Activated naive CD8-positive, alpha-beta T cell treated with anti-CD3 and anti-CD28 coated beads for 36 hours (primary cell): ENCODE results near the gene ENTHD1. TPM values are rescaled to one million over a fixed set of nuclear protein-coding genes. Genes with fewer than 3 reads are reported as not detected.
A peak's percentile ranks its signal among the peaks of the same experiment; 100 is the strongest.
"Not testable (repeated sequence)": the region's sequence is repeated elsewhere in the genome, so short reads cannot be mapped to it uniquely, and the experiment has no call there.

Experiments used
- DNase-seq: peaks from one replicate; pipeline ENCODE4 v3.0.0; 2021
- H3K27ac Mint-ChIP-seq: one replicate; pipeline ENCODE4 v1.8.0; 2022; ENCODE audit warnings: mild to moderate bottlenecking, moderate library complexity, mixed read lengths
- H3K27me3 Mint-ChIP-seq: one replicate; pipeline ENCODE4 v1.8.0; 2022; ENCODE audit warnings: mild to moderate bottlenecking, mixed read lengths
- H3K36me3 Mint-ChIP-seq: one replicate; pipeline ENCODE4 v1.8.0; 2021; ENCODE audit warnings: mild to moderate bottlenecking, mixed read lengths
- H3K4me1 Mint-ChIP-seq: one replicate; pipeline ENCODE4 v1.8.0; 2021; ENCODE audit warnings: mixed read lengths
- H3K4me3 Mint-ChIP-seq: one replicate; pipeline ENCODE4 v1.8.0; 2022; ENCODE audit warnings: mild to moderate bottlenecking, moderate library complexity, mixed read lengths
- H3K9me3 Mint-ChIP-seq: one replicate; pipeline ENCODE4 v1.8.0; 2022; ENCODE audit warnings: mixed read lengths
- total RNA-seq, 2 experiments: library from RNA; stranded (reverse); gene quantifications; one replicate each; pipeline ENCODE4 v1.2.3, GENCODE V29; 2021

Gene ENTHD1
- total RNA-seq, 2 experiments from 2014 or later = 0.20 to 0.39 TPM

DNA sequence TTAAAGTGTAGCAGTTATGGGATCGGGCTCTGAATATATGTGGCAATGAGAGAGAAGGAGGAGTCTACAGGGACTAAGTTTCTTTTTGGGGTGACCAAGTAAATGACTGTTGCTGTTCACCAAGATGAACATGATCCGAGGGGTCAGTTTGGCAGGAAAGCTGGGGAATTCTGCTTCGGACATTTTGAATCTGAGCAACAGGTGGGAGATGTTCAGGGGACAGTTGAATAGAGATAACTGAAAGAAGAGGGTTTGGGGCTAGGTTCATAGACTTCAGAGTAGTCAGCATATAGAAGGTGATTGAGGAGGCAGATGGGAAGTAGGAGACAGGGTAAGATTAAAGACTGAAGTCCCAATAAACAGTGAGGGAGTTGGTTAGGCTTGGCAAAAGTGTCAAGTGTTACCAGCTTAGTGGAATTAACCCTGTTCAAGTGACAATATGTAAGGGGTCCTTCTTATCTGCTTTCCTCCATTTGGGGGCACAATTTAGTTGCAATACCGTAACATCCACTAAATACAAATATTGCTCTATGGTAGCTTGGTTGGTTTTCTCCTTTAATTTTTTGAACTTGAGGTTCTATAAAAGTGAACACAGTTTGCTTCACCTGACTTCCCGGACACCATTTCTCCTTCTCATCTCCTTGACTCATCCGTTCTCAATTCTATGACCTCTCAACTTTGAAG, 2.9 kb upstream of the ENTHD1 start:
- Mint-ChIP-seq H3K27me3 (no peaks in the 10 kb centered on the region), H3K4me1 (peaks cover 30% of the 10 kb centered on the region), H3K9me3 (no peaks in the 10 kb centered on the region), H3K4me3 (no peak overlapping the region), H3K27ac (no peak overlapping the region), H3K36me3 (peaks cover 3% of the 10 kb centered on the region)
- DNase-seq = no peak

DNA sequence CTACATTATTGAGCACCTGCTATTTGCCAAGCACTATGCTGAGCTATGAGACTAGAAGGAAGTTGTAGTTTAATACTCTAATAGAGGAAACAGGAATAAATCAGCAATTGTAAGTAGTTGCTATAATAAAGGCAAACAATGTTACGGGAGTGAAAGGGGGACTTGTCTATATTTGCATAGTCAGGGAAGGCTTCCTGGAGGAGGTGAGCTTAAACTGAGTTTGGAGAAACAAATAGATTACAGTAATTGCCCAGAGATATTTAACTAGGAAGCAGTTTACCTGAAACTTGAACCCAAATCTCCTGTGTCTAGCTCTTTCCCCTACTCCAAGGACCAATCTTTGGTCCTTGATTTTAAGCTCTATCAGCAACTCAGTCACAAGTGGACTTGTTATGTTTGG, 2.1 kb upstream of the ENTHD1 start:
- Mint-ChIP-seq H3K27me3 (no peaks in the 10 kb centered on the region), H3K36me3 (peaks cover 3% of the 10 kb centered on the region), H3K9me3 (no peaks in the 10 kb centered on the region), H3K4me3 (no peak overlapping the region), H3K27ac (no peak overlapping the region), H3K4me1 (peaks cover 27% of the 10 kb centered on the region)
- no peak for DNase-seq

DNA sequence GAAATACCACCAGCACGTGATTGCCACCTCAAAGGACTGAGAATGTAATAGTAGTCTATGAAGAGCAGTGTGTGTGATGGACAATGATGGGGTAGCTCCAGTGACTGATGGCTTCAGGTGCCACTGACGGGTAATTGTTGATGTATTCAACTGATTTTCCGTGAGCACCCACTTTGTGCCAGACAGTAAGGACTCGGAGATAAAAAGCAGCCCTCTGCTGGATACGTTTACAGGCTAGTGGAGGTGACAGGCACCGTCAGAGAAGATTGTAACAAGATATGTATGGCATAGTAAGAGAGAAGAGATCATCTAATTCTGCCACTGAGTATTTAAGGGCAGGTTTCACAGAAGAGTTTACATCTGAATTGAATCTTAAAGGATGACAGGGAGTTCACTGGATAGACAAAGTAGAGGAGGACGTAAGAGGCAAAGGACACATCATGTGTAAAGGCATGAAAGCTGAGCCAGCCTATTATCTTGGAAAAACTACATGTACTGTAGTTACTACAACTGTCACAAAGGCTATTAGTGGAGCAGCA, 1.1 kb upstream of the ENTHD1 start:
- no peak overlapping the region for H3K27ac Mint-ChIP-seq
- H3K4me3 Mint-ChIP-seq = no peak overlapping the region

DNA sequence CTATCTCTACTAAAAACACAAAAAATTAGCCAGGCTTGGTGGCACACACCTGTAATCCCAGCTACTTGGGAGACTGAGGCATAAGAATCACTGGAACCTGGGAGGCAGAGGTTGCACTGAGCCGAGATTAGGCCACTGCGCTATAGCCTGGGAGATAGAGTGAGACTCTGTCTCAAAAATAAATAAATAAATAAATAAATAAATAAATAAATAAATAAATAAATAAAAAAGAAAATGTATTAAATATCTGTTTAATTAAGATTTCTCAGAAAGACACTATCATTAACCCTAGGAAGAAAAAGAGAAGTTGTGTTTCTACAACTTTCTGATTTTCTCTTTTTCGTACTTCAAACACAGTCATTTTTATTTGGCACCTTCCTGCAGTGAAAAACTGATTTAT, 3.6 kb downstream of the ENTHD1 start:
- H3K27ac Mint-ChIP-seq, H3K36me3 Mint-ChIP-seq, H3K27me3 Mint-ChIP-seq, DNase-seq, H3K4me3 Mint-ChIP-seq, H3K9me3 Mint-ChIP-seq: not testable (repeated sequence)
- H3K4me1 Mint-ChIP-seq = peaks cover 10% of the 10 kb centered on the region

More for the DNA sequence above, 1.1 kb upstream of the ENTHD1 start:
- Mint-ChIP-seq H3K4me1 (peaks cover 19% of the 10 kb centered on the region), H3K36me3 (peaks cover 3% of the 10 kb centered on the region), H3K27me3 (no peaks in the 10 kb centered on the region), H3K9me3 (no peaks in the 10 kb centered on the region)
- no peak for DNase-seq

DNA sequence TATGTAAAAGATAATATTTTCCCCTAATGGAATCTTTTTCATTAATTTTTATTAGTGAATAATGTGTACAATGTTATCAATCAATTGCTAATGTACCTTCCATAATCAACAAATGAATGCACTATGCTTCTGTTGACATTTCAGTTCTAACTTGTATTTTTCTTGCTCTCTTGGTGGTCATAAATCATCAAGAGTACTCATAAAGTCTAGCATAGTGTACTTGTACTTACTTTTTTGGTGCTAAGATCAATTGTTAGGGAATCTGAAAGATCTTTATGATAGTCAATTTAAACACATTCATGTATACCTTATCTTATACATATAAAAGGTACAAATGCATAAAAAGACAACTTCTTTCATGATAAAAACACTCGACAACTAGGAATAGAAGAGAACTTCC, 10.5 kb downstream of the ENTHD1 start:
- Mint-ChIP-seq H3K4me1 (peaks cover 7% of the 10 kb centered on the region), H3K27ac (no peak overlapping the region), H3K4me3 (no peak overlapping the region), H3K27me3 (peaks cover 5% of the 10 kb centered on the region), H3K9me3 (no peaks in the 10 kb centered on the region), H3K36me3 (no peaks in the 10 kb centered on the region)
- no peak for DNase-seq

DNA sequence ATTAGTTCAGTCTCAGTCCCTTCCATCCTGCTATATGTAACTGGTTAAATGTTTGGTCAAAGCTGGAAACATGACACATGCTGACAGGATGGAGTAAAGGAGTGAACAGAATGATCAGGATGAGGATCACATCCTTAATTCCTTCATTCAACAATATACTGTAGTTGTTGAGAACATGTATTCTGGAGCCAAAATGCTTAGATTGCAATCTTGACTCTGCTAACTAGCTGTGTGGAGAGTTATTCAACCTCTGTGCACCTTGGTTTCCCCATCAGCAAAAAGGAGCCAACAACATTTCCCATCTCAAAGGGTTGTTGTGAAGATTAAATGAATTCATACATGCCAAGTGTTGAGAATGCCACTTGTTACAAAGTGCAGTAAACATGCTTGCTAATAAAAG, 12.8 kb downstream of the ENTHD1 start:
- Mint-ChIP-seq H3K9me3 (no peaks in the 10 kb centered on the region), H3K27me3 (peaks cover 5% of the 10 kb centered on the region), H3K36me3 (no peaks in the 10 kb centered on the region), H3K4me3 (no peak overlapping the region), H3K27ac (no peak overlapping the region), H3K4me1 (peaks cover 13% of the 10 kb centered on the region)
- DNase-seq = no peak

DNA sequence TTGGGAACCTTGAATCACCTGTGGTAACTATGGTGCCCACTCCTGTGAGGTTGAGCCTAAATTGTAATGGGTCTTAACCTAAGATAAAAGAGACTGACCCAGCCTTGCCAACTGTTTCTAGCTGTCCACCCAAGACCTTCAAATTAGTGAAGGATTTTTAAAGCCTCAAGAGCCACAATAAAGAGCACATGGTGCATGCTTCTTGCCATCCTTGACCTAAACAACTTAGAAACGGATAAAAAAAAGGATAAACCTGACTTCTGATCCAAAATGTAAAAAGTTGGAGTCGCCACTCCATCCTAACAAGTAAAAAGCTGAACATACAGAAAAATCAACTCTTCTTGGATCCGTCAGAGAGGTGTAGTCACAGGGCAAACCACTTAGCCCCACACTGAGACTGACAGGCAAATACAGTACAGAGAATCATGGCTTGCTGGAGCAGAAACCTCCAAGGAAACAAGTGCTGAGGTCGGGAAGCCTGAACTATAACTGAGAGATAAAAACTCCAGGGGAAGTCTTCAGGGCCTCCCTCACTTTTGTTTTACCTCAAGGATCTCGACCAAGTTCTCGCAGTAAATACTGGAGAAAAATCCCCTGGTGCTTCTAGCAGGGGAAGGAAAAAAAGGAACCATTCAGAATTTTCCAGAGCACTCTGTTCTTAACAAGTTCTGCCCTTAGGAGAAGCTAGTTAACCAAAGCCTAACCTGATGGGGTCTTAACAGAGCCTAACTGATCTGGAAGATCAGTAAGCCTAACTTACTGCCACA, 16.3 kb downstream of the ENTHD1 start:
- Mint-ChIP-seq H3K9me3 (peaks cover 3% of the 10 kb centered on the region), H3K4me3 (no peak overlapping the region), H3K36me3 (no peaks in the 10 kb centered on the region), H3K4me1 (peaks cover 27% of the 10 kb centered on the region), H3K27me3 (no peaks in the 10 kb centered on the region), H3K27ac (no peak overlapping the region)
- DNase-seq = no peak

DNA sequence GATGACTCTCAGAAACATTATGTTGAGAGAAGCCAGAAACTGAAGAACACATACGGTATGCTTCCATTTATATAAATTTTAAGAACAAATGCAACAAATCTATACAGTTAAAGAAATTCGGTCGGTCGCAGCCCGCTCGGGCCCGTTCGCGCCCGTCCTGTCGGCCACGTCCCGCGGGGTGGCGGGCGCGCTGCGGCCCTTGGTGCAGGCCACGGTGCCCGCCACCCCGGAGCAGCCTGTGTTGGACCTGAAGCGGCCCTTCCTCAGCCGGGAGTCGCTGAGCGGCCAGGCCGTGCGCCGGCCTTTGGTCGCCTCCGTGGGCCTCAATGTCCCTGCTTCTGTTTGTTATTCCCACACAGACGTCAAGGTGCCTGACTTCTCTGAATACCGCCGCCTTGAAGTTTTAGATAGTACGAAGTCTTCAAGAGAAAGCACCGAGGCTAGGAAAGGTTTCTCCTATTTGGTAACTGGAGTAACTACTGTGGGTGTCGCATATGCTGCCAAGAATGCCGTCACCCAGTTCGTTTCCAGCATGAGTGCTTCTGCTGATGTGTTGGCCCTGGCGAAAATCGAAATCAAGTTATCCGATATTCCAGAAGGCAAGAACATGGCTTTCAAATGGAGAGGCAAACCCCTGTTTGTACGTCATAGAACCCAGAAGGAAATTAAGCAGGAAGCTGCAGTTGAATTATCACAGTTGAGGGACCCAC, 18.2 kb downstream of the ENTHD1 start:
- H3K36me3 Mint-ChIP-seq, H3K27me3 Mint-ChIP-seq, H3K27ac Mint-ChIP-seq, DNase-seq, H3K9me3 Mint-ChIP-seq, H3K4me3 Mint-ChIP-seq: not testable (repeated sequence)
- H3K4me1 Mint-ChIP-seq = peaks cover 26% of the 10 kb centered on the region

DNA sequence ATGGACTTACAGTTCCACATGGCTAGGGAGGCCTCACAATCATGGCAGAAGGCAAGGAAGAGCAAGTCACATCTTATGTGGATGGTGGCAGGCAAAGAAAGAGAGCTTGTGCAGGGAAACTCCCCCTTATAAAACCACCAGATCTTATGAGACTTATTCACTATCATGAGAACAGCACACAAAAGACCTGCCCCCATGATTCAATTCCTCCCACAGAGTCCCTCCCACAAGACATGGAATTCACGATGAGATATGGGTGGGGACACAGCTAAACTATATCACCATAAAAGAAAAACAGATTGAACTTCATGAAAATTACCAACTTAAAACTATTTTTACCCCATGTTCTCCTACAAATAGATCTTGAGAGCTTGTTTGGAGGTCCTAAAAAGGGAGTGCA, 19.6 kb downstream of the ENTHD1 start:
- Mint-ChIP-seq H3K27me3 (no peaks in the 10 kb centered on the region), H3K4me1 (peaks cover 25% of the 10 kb centered on the region), H3K9me3 (peaks cover 6% of the 10 kb centered on the region), H3K4me3 (no peak overlapping the region), H3K36me3 (peaks cover 3% of the 10 kb centered on the region), H3K27ac (no peak overlapping the region)
- DNase-seq = no peak

DNA sequence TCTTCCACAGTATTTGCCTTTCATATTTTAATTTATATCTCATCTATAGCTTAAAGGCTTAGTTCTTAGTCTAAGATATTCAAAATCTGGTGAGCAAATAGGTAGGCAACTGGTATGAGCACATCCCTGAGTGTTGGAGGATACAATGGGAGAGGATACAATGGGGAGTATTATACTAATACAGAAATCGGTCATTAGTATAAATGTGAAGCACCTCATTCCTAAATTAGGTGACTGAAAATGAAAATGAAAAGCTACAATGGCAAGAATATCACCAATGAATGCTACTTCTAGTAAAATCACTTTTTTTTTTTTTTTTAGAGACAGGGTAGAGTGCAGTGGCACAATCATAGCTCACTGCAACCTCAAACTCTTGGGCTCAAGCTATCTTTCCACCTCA, 21.0 kb downstream of the ENTHD1 start:
- H3K4me3 Mint-ChIP-seq = no peak overlapping the region
- H3K4me1 Mint-ChIP-seq = peaks cover 15% of the 10 kb centered on the region
- no peak overlapping the region for H3K27ac Mint-ChIP-seq
- no peaks in the 10 kb centered on the region for H3K27me3 Mint-ChIP-seq
- H3K36me3 Mint-ChIP-seq = peaks cover 4% of the 10 kb centered on the region
- peaks cover 8% of the 10 kb centered on the region for H3K9me3 Mint-ChIP-seq
- DNase-seq = no peak

DNA sequence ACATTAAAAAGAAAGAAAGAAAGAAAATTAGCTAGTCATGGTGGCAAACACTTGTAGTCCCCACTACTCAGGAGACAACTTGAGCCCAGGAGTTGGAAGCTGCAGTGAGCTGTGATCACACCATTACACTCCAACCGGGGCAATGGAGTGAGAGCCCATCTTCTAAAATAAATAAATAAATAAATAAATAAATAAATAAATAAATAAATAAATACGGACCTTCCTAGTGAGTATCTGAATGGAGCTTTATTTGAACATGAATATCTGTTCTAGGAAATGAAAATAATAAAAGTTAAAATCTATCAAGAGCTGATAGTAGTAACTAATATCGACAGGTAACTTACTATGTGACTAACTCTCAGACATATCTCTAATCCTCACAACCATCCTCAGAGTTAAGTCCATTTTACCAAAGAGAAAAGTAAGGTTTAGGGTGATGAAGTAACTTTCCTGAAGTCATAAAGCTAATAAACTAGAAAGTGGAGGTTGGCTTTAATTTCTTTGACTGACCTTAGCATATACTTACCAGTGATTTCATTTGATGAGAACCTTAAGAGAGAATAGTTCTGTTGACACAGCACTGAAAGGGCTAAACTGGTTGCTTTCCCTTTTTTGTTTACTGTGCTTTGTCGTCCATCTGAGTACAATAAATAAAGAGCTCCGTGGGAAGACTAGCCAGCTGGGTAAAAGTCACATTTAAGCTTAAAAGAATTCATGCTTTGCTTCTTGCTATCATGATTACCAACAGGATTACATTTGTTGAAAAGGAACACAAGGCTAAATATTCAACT, 22.4 kb downstream of the ENTHD1 start:
- DNase-seq = no peak
- Mint-ChIP-seq H3K36me3 (peaks cover 4% of the 10 kb centered on the region), H3K27me3 (no peaks in the 10 kb centered on the region), H3K9me3 (peaks cover 8% of the 10 kb centered on the region), H3K4me3 (no peak overlapping the region), H3K27ac (no peak overlapping the region), H3K4me1 (peaks cover 14% of the 10 kb centered on the region)

DNA sequence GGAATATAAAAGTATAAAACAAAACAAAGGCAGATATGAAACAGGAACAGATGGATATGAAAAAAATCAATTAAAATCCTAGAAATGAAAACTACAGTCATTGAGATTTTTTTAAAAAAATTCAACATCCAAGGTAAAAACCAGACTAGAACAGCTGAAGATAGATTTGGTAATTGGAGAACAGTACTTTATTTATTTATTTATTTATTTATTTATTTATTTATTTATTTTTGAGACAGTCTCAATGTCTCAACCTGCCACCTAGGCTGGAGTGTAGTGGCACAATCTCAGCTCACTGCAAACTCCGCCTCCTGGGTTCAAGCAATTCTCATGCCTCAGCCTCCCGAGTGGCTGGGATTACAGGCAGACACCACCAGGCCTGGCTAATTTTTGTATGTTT, 23.8 kb downstream of the ENTHD1 start:
- not testable (repeated sequence) for H3K36me3 Mint-ChIP-seq, DNase-seq, H3K27ac Mint-ChIP-seq, H3K9me3 Mint-ChIP-seq, H3K27me3 Mint-ChIP-seq, H3K4me3 Mint-ChIP-seq
- H3K4me1 Mint-ChIP-seq = peaks cover 14% of the 10 kb centered on the region

DNA sequence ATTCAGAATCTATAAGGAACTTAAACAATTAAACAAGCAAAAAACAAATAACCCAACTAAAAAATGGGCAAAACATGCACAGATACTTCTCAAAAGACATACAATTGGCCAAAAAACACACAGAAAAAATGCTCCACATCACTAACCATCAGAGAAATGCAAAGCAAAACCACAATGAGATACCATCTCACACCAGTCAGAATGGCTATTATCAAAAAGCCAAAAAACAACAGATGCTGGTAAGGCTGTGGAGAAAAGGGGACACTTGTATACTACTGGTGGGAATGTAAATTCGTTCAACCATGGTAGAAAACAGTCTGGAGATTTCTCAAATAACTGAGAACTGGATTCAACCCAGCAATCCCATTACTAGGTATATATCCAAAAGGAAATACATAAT, 24.8 kb downstream of the ENTHD1 start:
- peaks cover 4% of the 10 kb centered on the region for H3K36me3 Mint-ChIP-seq
- no peaks in the 10 kb centered on the region for H3K27me3 Mint-ChIP-seq
- no peak overlapping the region for H3K27ac Mint-ChIP-seq
- no peak overlapping the region for H3K4me3 Mint-ChIP-seq
- no peak for DNase-seq
- H3K9me3 Mint-ChIP-seq = peaks cover 8% of the 10 kb centered on the region
- H3K4me1 Mint-ChIP-seq = peaks cover 8% of the 10 kb centered on the region

DNA sequence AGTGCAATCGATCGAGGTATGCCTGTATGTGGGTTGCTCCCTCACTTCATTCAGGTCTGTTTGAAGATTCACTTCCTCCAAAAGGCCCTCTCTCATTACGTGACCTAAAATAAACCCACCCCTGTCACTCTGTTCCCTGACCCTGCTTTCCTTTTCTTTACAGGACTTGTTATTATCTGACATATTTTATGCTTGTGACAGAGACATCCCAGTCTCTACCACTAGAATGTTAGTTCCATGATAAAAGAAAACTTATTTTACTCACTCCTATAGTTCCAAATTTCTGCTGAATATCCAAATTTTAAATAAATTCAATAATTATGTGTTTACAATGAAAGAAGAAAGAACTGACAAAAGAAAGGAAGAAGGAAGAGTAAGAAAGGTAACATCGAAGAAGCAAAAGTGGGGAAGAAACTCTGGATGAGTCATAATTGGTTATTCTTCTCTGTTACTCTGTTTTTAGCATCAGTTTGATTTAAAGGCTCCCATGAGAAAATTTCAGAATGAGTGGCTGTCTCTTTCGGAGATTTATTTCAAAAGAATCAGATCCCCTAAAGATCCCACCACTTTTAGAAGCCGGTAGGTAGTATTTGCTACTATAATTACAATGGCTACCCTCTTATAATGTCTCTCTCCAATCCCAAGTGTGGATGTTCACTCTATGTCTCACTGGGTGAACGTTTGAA, 33.5 kb downstream of the ENTHD1 start:
- Mint-ChIP-seq H3K27ac (peak overlapping the region; percentile 72), H3K9me3 (no peaks in the 10 kb centered on the region), H3K4me3 (peak overlapping the region; percentile 1)

More for the DNA sequence above, 33.5 kb downstream of the ENTHD1 start:
- H3K27me3 Mint-ChIP-seq = no peaks in the 10 kb centered on the region
- H3K4me1 Mint-ChIP-seq = peaks cover 19% of the 10 kb centered on the region
- DNase-seq = no peak
- H3K36me3 Mint-ChIP-seq = no peaks in the 10 kb centered on the region
